GM18526 (cell line): ENCODE data around the gene SLC35B4.

Experiments
- POLR2A ChIP-seq: IDR thresholded peaks from 3 replicates; pipeline ENCODE4 v1.6.1; 2011; ENCODE audit not compliant: insufficient read length; ENCODE audit errors: extremely low read depth

The SLC35B4 gene

GRCh38 chr7:134316539-134317344 lies at the start of gene SLC35B4:
Gene SLC35B4 (minus strand): TSS chr7:134316930. CDS start chr7:134316751, 179 bp downstream.
- peak; percentile 59 for TF ChIP-seq POLR2A

GRCh38 chr7:134366481-134366880 lies 49.8 kb upstream of the SLC35B4 start:
- TF ChIP-seq POLR2A, result no peak

- TF ChIP-seq POLR2A, result no peak
Measured at GRCh38 chr7:134365341-134366054, 48.8 kb upstream of the SLC35B4 start.

GRCh38 chr7:134364619-134365037 lies 47.9 kb upstream of the SLC35B4 start:
- TF ChIP-seq POLR2A, result no peak

- no peak for TF ChIP-seq POLR2A
Measured at GRCh38 chr7:134362587-134363483, 46.1 kb upstream of the SLC35B4 start.

GRCh38 chr7:134359787-134360432 lies 43.2 kb upstream of the SLC35B4 start:
- TF ChIP-seq POLR2A, result no peak

GRCh38 chr7:134357486-134357885 lies 40.8 kb upstream of the SLC35B4 start:
- no peak for TF ChIP-seq POLR2A

- TF ChIP-seq POLR2A, result no peak
Measured at GRCh38 chr7:134356421-134356936, 39.7 kb upstream of the SLC35B4 start.

- no peak for TF ChIP-seq POLR2A
Measured at GRCh38 chr7:134355927-134356326, 39.2 kb upstream of the SLC35B4 start.

- TF ChIP-seq POLR2A, result no peak
Measured at GRCh38 chr7:134355004-134355525, 38.3 kb upstream of the SLC35B4 start.

- no peak for TF ChIP-seq POLR2A
Measured at GRCh38 chr7:134353411-134353810, 36.7 kb upstream of the SLC35B4 start.

GRCh38 chr7:134351424-134351823 lies 34.7 kb upstream of the SLC35B4 start:
- TF ChIP-seq POLR2A, result no peak

- no peak for TF ChIP-seq POLR2A
Measured at GRCh38 chr7:134350709-134351108, 34.0 kb upstream of the SLC35B4 start.

GRCh38 chr7:134347567-134347966 lies 30.8 kb upstream of the SLC35B4 start:
- TF ChIP-seq POLR2A, result no peak
